GM12891 (cell line): ENCODE measurements around the gene ZNF234.

Experiments used
- PAX5 ChIP-seq: IDR thresholded peaks from 2 replicates; pipeline ENCODE4 v1.6.1; 2011; ENCODE audit warnings: low read length, moderate library complexity, mild to moderate bottlenecking; ENCODE audit not compliant: insufficient read depth, severe bottlenecking
- POLR2A ChIP-seq: IDR thresholded peaks from 2 replicates; pipeline ENCODE4 v1.6.1; 2011; ENCODE audit warnings: low read depth, low read length, control low read depth
- POLR2AphosphoS5 ChIP-seq: IDR thresholded peaks from 2 replicates; pipeline ENCODE4 v1.6.1; 2011; ENCODE audit warnings: low read depth, low read length, control low read depth
- POU2F2 ChIP-seq: IDR thresholded peaks from 2 replicates; pipeline ENCODE4 v1.6.1; 2011; ENCODE audit warnings: low read depth, mild to moderate bottlenecking, control low read depth, low read length, moderate library complexity
- SPI1 ChIP-seq: IDR thresholded peaks from 2 replicates; pipeline ENCODE4 v1.6.1; 2011; ENCODE audit warnings: low read depth, low read length, control low read depth
- TAF1 ChIP-seq: IDR thresholded peaks from 2 replicates; pipeline ENCODE4 v1.6.1; 2011; ENCODE audit warnings: low read depth, low read length, control low read depth

DNA sequence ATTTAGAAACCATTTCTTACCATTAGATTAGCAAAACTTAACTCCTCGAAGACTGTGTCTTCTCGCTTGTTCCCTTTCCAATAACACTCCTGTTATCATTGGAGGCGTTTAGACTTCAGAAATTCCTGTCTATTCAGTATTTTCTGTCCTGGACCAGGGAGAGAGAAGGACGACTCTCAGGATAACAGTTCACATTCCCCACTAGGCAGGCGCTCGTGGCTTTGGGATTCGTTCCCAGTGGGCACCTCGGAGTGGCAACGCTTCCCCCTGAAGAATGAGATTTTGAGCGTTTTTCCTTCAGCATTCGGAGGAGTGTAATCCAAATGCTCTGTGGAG, 28.6 kb upstream of the ZNF234 start:
- TF ChIP-seq POLR2AphosphoS5 (no peak), POLR2A (no peak), TAF1 (no peak), PAX5 (no peak), SPI1 (no peak), POU2F2 (no peak)
